CD4-positive, alpha-beta T cell treated with Interleukin-17A for 4 hours (primary cell): ENCODE measurements around the gene TAOK2.
"Not testable (repeated sequence)": the region's sequence is repeated elsewhere in the genome, so short reads cannot be mapped to it uniquely, and the experiment has no call there.

ENCODE experiments used
- DNase-seq: peaks from one replicate; pipeline ENCODE4 v3.0.0-alpha.2; 2020; ENCODE audit warnings: mixed read lengths

Gene TAOK2

GRCh38 chr16:30025574-30025973 is 51.9 kb downstream of the TAOK2 start:
- DNase-seq: no peak

GRCh38 chr16:30026449-30026848 is 52.8 kb downstream of the TAOK2 start:
- no peak for DNase-seq

DNA sequence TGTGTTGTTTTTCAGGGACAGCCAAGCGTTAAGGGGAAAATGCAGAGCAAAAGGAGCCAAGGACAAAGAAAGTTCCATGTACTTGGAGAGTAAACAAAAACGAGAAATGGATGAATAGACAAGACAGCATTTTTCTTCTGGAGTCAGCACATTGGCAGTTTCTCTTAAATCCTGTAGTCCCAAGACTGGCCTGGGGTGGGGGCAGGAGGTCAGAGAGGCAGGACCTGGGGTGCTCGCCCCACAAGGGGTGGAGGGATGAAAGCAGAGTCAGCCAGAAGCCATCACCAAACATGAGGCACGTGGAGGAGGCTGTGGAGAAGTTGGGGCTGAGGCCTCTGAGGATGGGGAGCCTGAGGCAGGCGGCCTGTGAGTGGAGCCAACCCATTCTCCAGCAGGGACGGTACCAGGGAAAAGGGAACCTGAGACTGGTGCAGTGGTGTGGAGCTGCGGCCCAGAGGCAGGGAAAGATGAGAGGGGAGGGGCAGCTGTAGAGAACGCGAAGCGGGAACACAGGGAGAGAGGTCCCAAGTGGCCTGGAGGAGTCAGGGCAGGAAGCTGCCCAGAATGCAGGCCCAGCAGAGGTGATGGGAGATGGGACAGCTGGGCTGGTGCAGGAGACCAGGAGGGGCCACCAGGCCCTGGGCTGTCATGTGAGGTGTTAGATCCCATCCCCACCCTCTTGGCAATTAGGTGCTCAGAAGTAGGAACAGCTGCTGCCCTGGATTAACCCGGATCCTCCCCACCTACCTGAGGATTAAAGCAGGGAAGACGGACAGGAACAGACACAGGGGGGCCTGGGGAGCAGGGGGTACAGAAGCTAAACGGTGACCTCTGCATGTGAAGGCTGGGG is 54.1 kb downstream of the TAOK2 start:
- DNase-seq: no peak

DNA sequence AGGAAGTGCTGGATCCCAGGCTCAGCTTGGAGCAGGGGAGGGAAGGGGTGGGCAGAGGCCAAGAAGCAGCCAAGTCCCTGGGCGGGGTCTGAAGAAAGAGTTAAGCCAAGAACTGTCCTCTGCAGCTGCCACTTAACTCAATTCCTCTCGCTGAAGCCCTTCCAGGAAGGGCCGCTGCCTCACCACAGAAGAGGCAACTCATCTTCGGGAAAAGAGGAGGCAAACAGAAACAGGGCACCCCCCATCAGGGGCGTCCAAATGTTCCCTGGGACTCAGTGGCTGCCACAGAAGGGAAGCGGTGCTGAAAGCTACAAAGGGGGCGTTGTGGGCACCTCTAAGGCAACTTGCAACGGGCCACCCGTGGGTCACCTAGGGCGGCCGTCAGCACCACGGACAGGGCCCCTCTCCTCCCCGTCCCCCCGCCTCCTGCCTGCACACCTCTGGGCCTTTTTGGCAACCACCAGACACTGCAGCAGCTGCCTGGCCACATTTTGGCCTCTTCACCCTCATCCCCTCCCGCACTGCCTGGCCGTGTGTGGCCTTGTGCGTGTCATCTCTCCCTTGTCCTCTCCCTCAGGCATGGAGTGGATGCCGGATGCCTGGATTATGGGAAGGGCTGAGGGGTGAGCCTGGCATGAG is 54.9 kb downstream of the TAOK2 start:
- DNase-seq: peak; percentile 28

GRCh38 chr16:30030011-30030685 is 56.5 kb downstream of the TAOK2 start:
- DNase-seq: no peak

- peak; percentile 34 for DNase-seq
Observed at GRCh38 chr16:30030841-30031413, 57.3 kb downstream of the TAOK2 start, which contains the start of gene TLCD3B. TLCD3B (minus strand) TSS chr16:30031271; CDS start chr16:30030527, 744 bp downstream.

DNA sequence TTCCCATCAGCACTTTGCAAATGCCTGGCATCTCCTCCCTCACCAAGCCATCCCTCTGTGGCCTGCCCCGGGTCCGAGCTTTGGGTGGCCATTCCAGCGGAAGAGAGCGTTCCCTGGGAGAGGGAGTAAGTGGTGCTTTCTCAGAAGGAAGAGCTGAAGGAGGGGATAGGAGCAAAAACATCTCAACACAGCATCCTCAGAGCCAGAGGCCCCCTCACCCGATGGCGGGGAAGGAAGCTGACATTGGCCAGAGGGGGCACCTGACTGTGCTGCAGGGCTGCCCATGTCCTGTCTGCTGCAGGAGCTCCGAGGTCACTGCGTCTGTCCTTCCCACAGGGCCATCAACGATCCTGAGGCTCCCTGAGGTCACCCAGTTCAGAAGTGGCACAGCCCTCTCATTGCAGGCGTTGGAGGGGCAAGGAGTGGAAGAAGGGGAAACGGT is 57.8 kb downstream of the TAOK2 start:
- no peak for DNase-seq

GRCh38 chr16:30032083-30032819 is 58.6 kb downstream of the TAOK2 start:
- peak; percentile 68 for DNase-seq

DNA sequence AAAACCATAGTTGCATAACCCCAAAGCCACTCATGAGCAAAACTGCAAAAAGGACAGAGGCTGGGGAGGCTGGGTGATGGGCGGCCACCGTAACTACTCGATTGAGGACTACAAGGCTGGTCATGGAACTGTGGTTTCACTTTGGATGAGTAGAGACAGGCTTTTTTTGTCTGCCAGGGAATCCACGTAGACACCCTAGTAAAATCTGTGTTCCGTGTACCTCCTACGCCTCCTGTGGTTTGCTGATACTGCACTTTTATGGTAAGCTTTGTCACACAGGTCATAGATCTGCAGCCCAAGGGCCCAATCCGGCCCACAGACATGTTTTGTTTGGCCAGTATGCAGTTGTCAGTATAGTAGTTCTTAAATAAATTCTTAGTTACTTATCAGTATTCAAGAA is 59.6 kb downstream of the TAOK2 start:
- DNase-seq: no peak

DNA sequence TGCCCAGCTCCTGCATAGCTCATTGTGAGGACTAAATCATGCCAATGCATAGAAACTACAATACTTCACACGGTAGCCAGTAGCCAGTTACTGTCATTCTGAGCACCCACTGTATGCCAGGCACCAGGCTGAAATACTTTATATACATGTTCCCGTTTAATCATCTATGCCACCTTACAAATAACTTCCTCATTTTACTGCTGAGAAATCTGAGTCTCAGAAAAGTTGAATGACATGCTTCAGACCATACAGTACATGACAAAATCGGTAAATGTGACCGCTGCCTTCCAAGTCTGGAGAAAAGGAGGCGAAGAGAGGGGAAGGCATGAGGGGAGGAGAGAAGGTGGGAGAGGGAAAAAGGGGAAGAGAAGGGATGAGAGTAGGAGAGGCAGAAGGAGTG is 66.6 kb downstream of the TAOK2 start:
- no peak for DNase-seq

- DNase-seq: not testable (repeated sequence)
Observed at GRCh38 chr16:30040690-30041089, 67.0 kb downstream of the TAOK2 start.

GRCh38 chr16:30041841-30042240 is 68.2 kb downstream of the TAOK2 start:
- DNase-seq: peak; percentile 37
